Osteoblast (primary cell): Measurements from ENCODE around the gene BCAS3. TPM values are rescaled to one million over a fixed set of nuclear protein-coding genes. Genes with fewer than 3 reads are reported as not detected.

ENCODE experiments used
- DNase-seq: peaks from one replicate; pipeline ENCODE4 v3.0.0; 2011; ENCODE audit warnings: low spot score, mixed read lengths; ENCODE audit not compliant: insufficient read length; ENCODE audit errors: missing footprints
- H2AFZ ChIP-seq: 2 replicates; pipeline ENCODE4 v1.6.0; 2011; ENCODE audit warnings: mild to moderate bottlenecking, low read length
- H3K27ac ChIP-seq: 2 replicates; pipeline ENCODE4 v1.5.1; 2011; ENCODE audit warnings: mild to moderate bottlenecking, low read depth, low read length, moderate library complexity
- H3K27me3 ChIP-seq: 2 replicates; pipeline ENCODE4 v1.6.0; 2012; ENCODE audit warnings: mild to moderate bottlenecking, control low read depth, inconsistent platforms, low read length, moderate library complexity; ENCODE audit not compliant: insufficient read depth
- H3K36me3 ChIP-seq: 2 replicates; pipeline ENCODE4 v1.5.1; 2011; ENCODE audit warnings: mild to moderate bottlenecking, low read length, control low read depth, moderate library complexity; ENCODE audit not compliant: insufficient read depth
- H3K4me1 ChIP-seq: 2 replicates; pipeline ENCODE4 v1.5.1; 2011; ENCODE audit warnings: mild to moderate bottlenecking, low read length, control low read depth, moderate library complexity; ENCODE audit not compliant: insufficient read depth
- H3K4me2 ChIP-seq: 2 replicates; pipeline ENCODE4 v1.6.0; 2011; ENCODE audit warnings: mild to moderate bottlenecking, low read length; ENCODE audit not compliant: insufficient read depth
- H3K4me3 ChIP-seq: fragments of 200-600 bp; sonication (generic); 3 replicates; pipeline ENCODE4 v1.5.1; 2012; ENCODE audit warnings: mild to moderate bottlenecking, low read length, inconsistent platforms; ENCODE audit not compliant: insufficient read depth
- H3K79me2 ChIP-seq: 2 replicates; pipeline ENCODE4 v1.6.0; 2012; ENCODE audit warnings: mild to moderate bottlenecking, low read length, control low read depth, inconsistent platforms; ENCODE audit not compliant: insufficient read depth
- H3K9me3 ChIP-seq: 2 replicates; pipeline ENCODE4 v1.5.1; 2011; ENCODE audit warnings: low read depth, low read length, control low read depth
- H4K20me1 ChIP-seq: 2 replicates; pipeline ENCODE4 v1.6.0; 2012; ENCODE audit warnings: mild to moderate bottlenecking, low read length, control low read depth; ENCODE audit not compliant: insufficient read depth
- CTCF ChIP-seq: IDR thresholded peaks from 2 replicates; pipeline ENCODE4 v1.5.1; 2011; ENCODE audit warnings: mild to moderate bottlenecking, low read depth, low read length, moderate library complexity; ENCODE audit errors: extremely low read depth
- total RNA-seq: library from RNA; depleted of rRNA; stranded (reverse); fragments of >200 nt; gene quantifications from 2 replicates; pipeline ENCODE4 v1.2.3, GENCODE V29; 2012

Gene BCAS3
- total RNA-seq, 1 donor = 31.5 TPM

GRCh38 chr17:60909405-60909804 is 231.8 kb downstream of the BCAS3 start:
- DNase-seq = no peak
- TF ChIP-seq CTCF = no peak
- Histone ChIP-seq H3K4me3 (no peak overlapping the region), H4K20me1 (no peaks in the 10 kb centered on the region), H3K27me3 (no peaks in the 10 kb centered on the region), H3K4me2 (no peak overlapping the region), H3K79me2 (no peaks in the 10 kb centered on the region), H3K9me3 (no peaks in the 10 kb centered on the region), H3K4me1 (peaks cover 6% of the 10 kb centered on the region), H3K27ac (no peak overlapping the region), H3K36me3 (no peaks in the 10 kb centered on the region), H2AFZ (no peak overlapping the region)

- no peaks in the 10 kb centered on the region for H3K36me3 ChIP-seq
- no peak overlapping the region for H3K4me2 ChIP-seq
- no peaks in the 10 kb centered on the region for H3K27me3 ChIP-seq
- H4K20me1 ChIP-seq = no peaks in the 10 kb centered on the region
- H3K79me2 ChIP-seq = no peaks in the 10 kb centered on the region
- no peak overlapping the region for H3K27ac ChIP-seq
- DNase-seq = no peak
- no peaks in the 10 kb centered on the region for H3K9me3 ChIP-seq
- TF ChIP-seq CTCF = no peak
- H3K4me3 ChIP-seq = no peak overlapping the region
- H3K4me1 ChIP-seq = peaks cover 6% of the 10 kb centered on the region
- H2AFZ ChIP-seq = no peak overlapping the region
Observed at GRCh38 chr17:60910415-60910814, 232.8 kb downstream of the BCAS3 start.

GRCh38 chr17:60914078-60914477 is 236.4 kb downstream of the BCAS3 start:
- Histone ChIP-seq H3K4me3 (no peak overlapping the region), H3K27me3 (no peaks in the 10 kb centered on the region), H3K9me3 (no peaks in the 10 kb centered on the region), H3K4me2 (no peak overlapping the region), H3K4me1 (peaks cover 5% of the 10 kb centered on the region), H2AFZ (no peak overlapping the region), H3K79me2 (no peaks in the 10 kb centered on the region), H4K20me1 (no peaks in the 10 kb centered on the region), H3K27ac (no peak overlapping the region), H3K36me3 (no peaks in the 10 kb centered on the region)
- DNase-seq = no peak
- TF ChIP-seq CTCF = no peak

- no peak overlapping the region for H3K4me2 ChIP-seq
- H3K79me2 ChIP-seq = no peaks in the 10 kb centered on the region
- no peak overlapping the region for H3K4me3 ChIP-seq
- H4K20me1 ChIP-seq = no peaks in the 10 kb centered on the region
- H3K27ac ChIP-seq = no peak overlapping the region
- H3K27me3 ChIP-seq = no peaks in the 10 kb centered on the region
- no peak for TF ChIP-seq CTCF
- no peaks in the 10 kb centered on the region for H3K36me3 ChIP-seq
- no peak for DNase-seq
- no peaks in the 10 kb centered on the region for H3K9me3 ChIP-seq
- H2AFZ ChIP-seq = no peak overlapping the region
- H3K4me1 ChIP-seq = no peaks in the 10 kb centered on the region
Observed at GRCh38 chr17:60916043-60916442, 238.4 kb downstream of the BCAS3 start.
